ENCODE results near the gene INPP4A.
A peak's percentile ranks its signal among the peaks of the same experiment; 100 is the strongest.
"Not testable (repeated sequence)": the region's sequence is repeated elsewhere in the genome, so short reads cannot be mapped to it uniquely, and the experiment has no call there.

The INPP4A gene

GRCh38 chr2:98444436-98445176 is at the start of gene INPP4A:
Gene INPP4A, plus strand, starts transcription at chr2:98444858. Its CDS starts 75,191 bp downstream, at chr2:98520049.
- DNase-seq: peak; percentile 50

GRCh38 chr2:98395977-98396376 is 48.7 kb upstream of the INPP4A start:
- no peak for DNase-seq

GRCh38 chr2:98396745-98397355 is 47.8 kb upstream of the INPP4A start:
- no peak for DNase-seq

- DNase-seq: no peak
Observed at GRCh38 chr2:98399140-98399539, 45.5 kb upstream of the INPP4A start.

- DNase-seq: no peak
Observed at GRCh38 chr2:98403878-98404277, 40.8 kb upstream of the INPP4A start.

GRCh38 chr2:98404556-98405250 is 40.0 kb upstream of the INPP4A start:
- peak; percentile 52 for DNase-seq

GRCh38 chr2:98405301-98405700 is 39.4 kb upstream of the INPP4A start:
- DNase-seq: no peak

- no peak for DNase-seq
Observed at GRCh38 chr2:98408155-98408554, 36.5 kb upstream of the INPP4A start.

GRCh38 chr2:98412751-98413458 is 31.8 kb upstream of the INPP4A start:
- no peak for DNase-seq

GRCh38 chr2:98414246-98414645 is 30.4 kb upstream of the INPP4A start:
- DNase-seq: not testable (repeated sequence)

- not testable (repeated sequence) for DNase-seq
Observed at GRCh38 chr2:98415719-98416248, 28.9 kb upstream of the INPP4A start.

GRCh38 chr2:98416383-98417159 is 28.1 kb upstream of the INPP4A start:
- no peak for DNase-seq

GRCh38 chr2:98419544-98419943 is 25.1 kb upstream of the INPP4A start:
- no peak for DNase-seq

GRCh38 chr2:98419977-98420725 is 24.5 kb upstream of the INPP4A start:
- DNase-seq: no peak

GRCh38 chr2:98422449-98422848 is 22.2 kb upstream of the INPP4A start:
- no peak for DNase-seq

- DNase-seq: no peak
Observed at GRCh38 chr2:98426771-98427170, 17.9 kb upstream of the INPP4A start.

GRCh38 chr2:98432145-98432544 is 12.5 kb upstream of the INPP4A start:
- DNase-seq: no peak

GRCh38 chr2:98433363-98433964 is 11.2 kb upstream of the INPP4A start:
- DNase-seq: no peak

- no peak for DNase-seq
Observed at GRCh38 chr2:98434492-98434891, 10.2 kb upstream of the INPP4A start.

GRCh38 chr2:98435670-98436069 is 9.0 kb upstream of the INPP4A start:
- DNase-seq: not testable (repeated sequence)

- no peak for DNase-seq
Observed at GRCh38 chr2:98436734-98437133, 7.9 kb upstream of the INPP4A start.

All from T1000 (cell line).